K562 (cell line): ENCODE data around the gene CBFA2T3. TPM values are rescaled to one million over a fixed set of nuclear protein-coding genes. Genes with fewer than 3 reads are reported as not detected.

ENCODE experiments used
- ARID4B ChIP-seq: sonication (generic); formaldehyde crosslinking; IDR thresholded peaks from 2 replicates; pipeline ENCODE4 v1.8.0; 2022; ENCODE audit warnings: mild to moderate bottlenecking, missing genetic modification reagents
- CHD2 ChIP-seq: IDR thresholded peaks from 2 replicates; pipeline ENCODE4 v1.6.1; 2011; ENCODE audit warnings: low read depth, low read length
- GABPB1 ChIP-seq: sonication (generic); formaldehyde crosslinking; IDR thresholded peaks from 2 replicates; pipeline ENCODE4 v1.8.0; 2022; ENCODE audit warnings: mild to moderate bottlenecking, missing genetic modification reagents
- POLR2B ChIP-seq: fragments of 450-650 bp; IDR thresholded peaks from 2 replicates; pipeline ENCODE4 v1.6.1; 2018; ENCODE audit warnings: low read depth; ENCODE audit not compliant: partially characterized antibody
- RCOR1 ChIP-seq, 2 experiments: IDR thresholded peaks; 2 replicates each; pipeline ENCODE4 v1.6.1; 2012; ENCODE audit warnings: low read depth in 2 of 2, low read length in 2 of 2, borderline replicate concordance in 1 of 2, improper control_type of control experiment in 1 of 2
- TEAD1 ChIP-seq, 2 experiments: fragments of 450-650 bp in 1 of 2; sonication (generic) in 1 of 2; formaldehyde crosslinking; IDR thresholded peaks; 2 replicates each; pipeline versions ENCODE4 v1.4.0 to v1.8.0; 2020 to 2022; ENCODE audit warnings: mild to moderate bottlenecking in 2 of 2, missing genetic modification reagents in 1 of 2
- polyA plus RNA-seq, 8 experiments: library from polyadenylated mRNA; depleted of rRNA in 4 of 8; stranded (reverse) in 5 of 8; unstranded in 3 of 8; fragments of >200 nt; fragmentation: Nextera tagmentation in 2 of 8; fragmentation: Illumina TruSeq in 1 of 8; extraction: Ambion mirVana in 2 of 8; extraction: Trizol in 1 of 8; gene quantifications; 2 replicates each; pipeline versions ENCODE4 v1.2.1 to v1.2.3, GENCODE V29; 2011 to 2014; ENCODE audit warnings: inconsistent platforms in 1 of 8, missing spikeins in 1 of 8
- total RNA-seq, 7 experiments: library from RNA; depleted of rRNA in 6 of 7; stranded (reverse); fragments of >200 nt in 6 of 7; fragmentation: Illumina TruSeq in 2 of 7; extraction: Trizol in 2 of 7; gene quantifications; 2 replicates each; pipeline versions ENCODE4 v1.2.1 to v1.2.3, GENCODE V29; 2011 to 2021; ENCODE audit warnings: low replicate concordance in 1 of 7
- TF ChIP-seq, protein P1 (sequence below), 2 experiments: fragments of 450-650 bp in 1 of 2; sonication (generic) in 1 of 2; formaldehyde crosslinking in 1 of 2; IDR thresholded peaks; 2 replicates each; pipeline versions ENCODE4 v1.7.1 to v1.9.0; 2016 to 2022; ENCODE audit warnings: inconsistent platforms in 1 of 2, mild to moderate bottlenecking in 1 of 2, missing genetic modification reagents in 1 of 2
- TF ChIP-seq, protein P2 (sequence below), 2 experiments: fragments of 450-650 bp; conservative IDR thresholded peaks; 2 replicates each; pipeline ENCODE4 v1.6.1; 2017; ENCODE audit warnings: mild to moderate bottlenecking in 2 of 2, moderate library complexity in 2 of 2
- TF ChIP-seq, protein P3 (sequence below): sonication (generic); formaldehyde crosslinking; IDR thresholded peaks from 2 replicates; pipeline ENCODE4 v1.8.0; 2022; ENCODE audit warnings: mild to moderate bottlenecking, missing genetic modification reagents

Gene CBFA2T3
- total and polyA plus RNA-seq, 9 of the 15 experiments (the other 6 are each of a cell fraction or from before 2014, with no cell fraction given) = 2.3 to 145 (median 6.7) TPM

DNA sequence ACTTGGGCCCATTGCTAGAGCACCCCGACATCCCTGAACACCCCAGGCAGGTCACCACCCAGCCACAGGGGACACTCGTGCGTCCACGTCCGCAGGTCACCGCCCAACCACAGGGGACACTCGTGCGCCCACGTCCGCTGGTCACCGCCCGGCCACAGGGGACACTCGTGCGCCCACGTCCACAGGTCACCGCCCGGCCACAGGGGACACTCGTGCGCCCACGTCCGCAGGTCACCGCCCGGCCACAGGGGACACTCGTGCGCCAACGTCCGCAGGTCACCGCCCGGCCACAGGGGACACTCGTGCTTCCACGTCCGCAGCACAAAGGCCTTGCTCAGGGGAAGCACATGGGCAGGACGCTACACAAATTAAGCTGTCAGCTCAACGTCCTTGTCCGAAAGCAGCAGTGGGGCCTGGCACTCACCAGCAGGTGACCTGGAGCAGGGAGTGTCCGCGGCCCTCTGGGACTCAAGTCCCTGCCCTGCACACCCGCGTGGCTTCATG is 137.9 kb downstream of the CBFA2T3 start (continued):
- TF ChIP-seq ARID4B (peak; percentile 71), TEAD1 (CRISPR knock-in tag; IDR thresholded peaks at IDR 0.05) (0 out of 4 replicates have a peak, but pooled peaks of 1 of the 2 experiments have one; percentile 41), POLR2B (no peak), GABPB1 (peak; percentile 85), RCOR1 (IDR thresholded peaks at IDR 0.05; ENCODE audit: borderline replicate concordance in 1 of 2, low read depth in 2 of 2, low read length in 2 of 2) (peak in 1 of 2 experiments; percentile 24; a peak in 1 of 4 replicates), CHD2 (0 out of 2 replicates have a peak, but pooled peaks have one; percentile 23)
- TF ChIP-seq, protein P1, sequence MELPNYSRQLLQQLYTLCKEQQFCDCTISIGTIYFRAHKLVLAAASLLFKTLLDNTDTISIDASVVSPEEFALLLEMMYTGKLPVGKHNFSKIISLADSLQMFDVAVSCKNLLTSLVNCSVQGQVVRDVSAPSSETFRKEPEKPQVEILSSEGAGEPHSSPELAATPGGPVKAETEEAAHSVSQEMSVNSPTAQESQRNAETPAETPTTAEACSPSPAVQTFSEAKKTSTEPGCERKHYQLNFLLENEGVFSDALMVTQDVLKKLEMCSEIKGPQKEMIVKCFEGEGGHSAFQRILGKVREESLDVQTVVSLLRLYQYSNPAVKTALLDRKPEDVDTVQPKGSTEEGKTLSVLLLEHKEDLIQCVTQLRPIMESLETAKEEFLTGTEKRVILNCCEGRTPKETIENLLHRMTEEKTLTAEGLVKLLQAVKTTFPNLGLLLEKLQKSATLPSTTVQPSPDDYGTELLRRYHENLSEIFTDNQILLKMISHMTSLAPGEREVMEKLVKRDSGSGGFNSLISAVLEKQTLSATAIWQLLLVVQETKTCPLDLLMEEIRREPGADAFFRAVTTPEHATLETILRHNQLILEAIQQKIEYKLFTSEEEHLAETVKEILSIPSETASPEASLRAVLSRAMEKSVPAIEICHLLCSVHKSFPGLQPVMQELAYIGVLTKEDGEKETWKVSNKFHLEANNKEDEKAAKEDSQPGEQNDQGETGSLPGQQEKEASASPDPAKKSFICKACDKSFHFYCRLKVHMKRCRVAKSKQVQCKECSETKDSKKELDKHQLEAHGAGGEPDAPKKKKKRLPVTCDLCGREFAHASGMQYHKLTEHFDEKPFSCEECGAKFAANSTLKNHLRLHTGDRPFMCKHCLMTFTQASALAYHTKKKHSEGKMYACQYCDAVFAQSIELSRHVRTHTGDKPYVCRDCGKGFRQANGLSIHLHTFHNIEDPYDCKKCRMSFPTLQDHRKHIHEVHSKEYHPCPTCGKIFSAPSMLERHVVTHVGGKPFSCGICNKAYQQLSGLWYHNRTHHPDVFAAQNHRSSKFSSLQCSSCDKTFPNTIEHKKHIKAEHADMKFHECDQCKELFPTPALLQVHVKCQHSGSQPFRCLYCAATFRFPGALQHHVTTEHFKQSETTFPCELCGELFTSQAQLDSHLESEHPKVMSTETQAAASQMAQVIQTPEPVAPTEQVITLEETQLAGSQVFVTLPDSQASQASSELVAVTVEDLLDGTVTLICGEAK (IDR thresholded peaks at IDR 0.05) = no peak
- TF ChIP-seq, protein P1 (CRISPR knock-in tag; IDR thresholded peaks at IDR 0.05) = 0 out of 2 replicates have a peak, but pooled peaks have one; percentile 19
- TF ChIP-seq, protein P2, sequence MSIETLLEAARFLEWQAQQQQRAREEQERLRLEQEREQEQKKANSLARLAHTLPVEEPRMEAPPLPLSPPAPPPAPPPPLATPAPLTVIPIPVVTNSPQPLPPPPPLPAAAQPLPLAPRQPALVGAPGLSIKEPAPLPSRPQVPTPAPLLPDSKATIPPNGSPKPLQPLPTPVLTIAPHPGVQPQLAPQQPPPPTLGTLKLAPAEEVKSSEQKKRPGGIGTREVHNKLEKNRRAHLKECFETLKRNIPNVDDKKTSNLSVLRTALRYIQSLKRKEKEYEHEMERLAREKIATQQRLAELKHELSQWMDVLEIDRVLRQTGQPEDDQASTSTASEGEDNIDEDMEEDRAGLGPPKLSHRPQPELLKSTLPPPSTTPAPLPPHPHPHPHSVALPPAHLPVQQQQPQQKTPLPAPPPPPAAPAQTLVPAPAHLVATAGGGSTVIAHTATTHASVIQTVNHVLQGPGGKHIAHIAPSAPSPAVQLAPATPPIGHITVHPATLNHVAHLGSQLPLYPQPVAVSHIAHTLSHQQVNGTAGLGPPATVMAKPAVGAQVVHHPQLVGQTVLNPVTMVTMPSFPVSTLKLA (conservative IDR thresholded peaks at IDR 0.05) = peak in 1 of 2 experiments; percentile 38; a peak in 1 of 4 replicates
- TF ChIP-seq, protein P3, sequence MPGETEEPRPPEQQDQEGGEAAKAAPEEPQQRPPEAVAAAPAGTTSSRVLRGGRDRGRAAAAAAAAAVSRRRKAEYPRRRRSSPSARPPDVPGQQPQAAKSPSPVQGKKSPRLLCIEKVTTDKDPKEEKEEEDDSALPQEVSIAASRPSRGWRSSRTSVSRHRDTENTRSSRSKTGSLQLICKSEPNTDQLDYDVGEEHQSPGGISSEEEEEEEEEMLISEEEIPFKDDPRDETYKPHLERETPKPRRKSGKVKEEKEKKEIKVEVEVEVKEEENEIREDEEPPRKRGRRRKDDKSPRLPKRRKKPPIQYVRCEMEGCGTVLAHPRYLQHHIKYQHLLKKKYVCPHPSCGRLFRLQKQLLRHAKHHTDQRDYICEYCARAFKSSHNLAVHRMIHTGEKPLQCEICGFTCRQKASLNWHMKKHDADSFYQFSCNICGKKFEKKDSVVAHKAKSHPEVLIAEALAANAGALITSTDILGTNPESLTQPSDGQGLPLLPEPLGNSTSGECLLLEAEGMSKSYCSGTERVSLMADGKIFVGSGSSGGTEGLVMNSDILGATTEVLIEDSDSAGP (CRISPR knock-in tag) = no peak
